PFSK-1 (cell line): ENCODE data around the gene HSPG2.

Experiments used
- FOXP2 ChIP-seq: optimal IDR thresholded peaks from 2 replicates; pipeline ENCODE3; 2011; ENCODE audit warnings: borderline replicate concordance, control low read depth, inconsistent platforms; ENCODE audit not compliant: insufficient read depth; ENCODE audit errors: extremely low read length, extremely low read depth
- POLR2AphosphoS5 ChIP-seq: IDR thresholded peaks from 2 replicates; pipeline ENCODE4 v1.6.1; 2012; ENCODE audit warnings: low read depth, mild to moderate bottlenecking, control low read depth, low read length, moderate library complexity
- REST ChIP-seq, 2 experiments: IDR thresholded peaks; 2 replicates each; pipeline versions ENCODE4 v1.6.1 to v1.8.0; 2011 to 2012; ENCODE audit warnings: low read depth in 2 of 2, low read length in 2 of 2, control low read depth in 1 of 2, inconsistent platforms in 1 of 2, mild to moderate bottlenecking in 1 of 2, moderate library complexity in 1 of 2; ENCODE audit not compliant: insufficient read depth in 1 of 2
- SIN3A ChIP-seq: IDR thresholded peaks from 2 replicates; pipeline ENCODE4 v1.6.1; 2012; ENCODE audit warnings: mild to moderate bottlenecking, low read length, moderate library complexity, borderline replicate concordance; ENCODE audit not compliant: insufficient read depth
- TAF1 ChIP-seq: IDR thresholded peaks from 2 replicates; pipeline ENCODE4 v1.6.1; 2012; ENCODE audit warnings: low read length, control low read depth, borderline replicate concordance; ENCODE audit not compliant: insufficient read depth

GRCh38 chr1:21904454-21904703 lies 32.7 kb downstream of the HSPG2 start:
- no peak for TF ChIP-seq SIN3A
- TF ChIP-seq POLR2AphosphoS5: no peak
- no peak for TF ChIP-seq REST (IDR thresholded peaks at IDR 0.05; ENCODE audit: insufficient read depth in 1 of 2, low read depth in 2 of 2, low read length in 2 of 2)
- no peak for TF ChIP-seq TAF1
- no peak for TF ChIP-seq FOXP2
